Activated naive CD4-positive, alpha-beta T cell treated with anti-CD3 and anti-CD28 coated beads, Interleukin-2, amount 50 U/mL, for 24 hours (primary cell): Measurements from ENCODE around the gene TAF6L.
A peak's percentile ranks its signal among the peaks of the same experiment; 100 is the strongest.
"Not testable (repeated sequence)": the region's sequence is repeated elsewhere in the genome, so short reads cannot be mapped to it uniquely, and the experiment has no call there.

Experiments
- H3K27ac Mint-ChIP-seq: one replicate; pipeline ENCODE4 v1.8.0; 2021; ENCODE audit warnings: mild to moderate bottlenecking, mixed read lengths
- H3K27me3 Mint-ChIP-seq: one replicate; pipeline ENCODE4 v1.8.0; 2021; ENCODE audit warnings: mixed read lengths
- H3K36me3 Mint-ChIP-seq: one replicate; pipeline ENCODE4 v1.8.0; 2021; ENCODE audit warnings: mixed read lengths
- H3K4me1 Mint-ChIP-seq: one replicate; pipeline ENCODE4 v1.8.0; 2021; ENCODE audit warnings: mixed read lengths
- H3K4me3 Mint-ChIP-seq: one replicate; pipeline ENCODE4 v1.8.0; 2021; ENCODE audit warnings: mild to moderate bottlenecking, mixed read lengths
- H3K9me3 Mint-ChIP-seq: one replicate; pipeline ENCODE4 v1.8.0; 2021; ENCODE audit warnings: mixed read lengths

The TAF6L gene

GRCh38 chr11:62817129-62817528 lies 45.9 kb downstream of the TAF6L start:
- Mint-ChIP-seq H3K27ac (no peak overlapping the region), H3K9me3 (no peaks in the 10 kb centered on the region), H3K27me3 (no peaks in the 10 kb centered on the region), H3K4me1 (no peaks in the 10 kb centered on the region), H3K36me3 (peaks cover 7% of the 10 kb centered on the region), H3K4me3 (no peak overlapping the region)

- H3K36me3 Mint-ChIP-seq = peaks cover 10% of the 10 kb centered on the region
- H3K27ac Mint-ChIP-seq = no peak overlapping the region
These were observed 52.5 kb downstream of the TAF6L start for GRCh38 chr11:62823677-62824076.

GRCh38 chr11:62828130-62828529 lies 56.9 kb downstream of the TAF6L start:
- not testable (repeated sequence) for H3K9me3 Mint-ChIP-seq, H3K36me3 Mint-ChIP-seq, H3K27me3 Mint-ChIP-seq, H3K4me3 Mint-ChIP-seq, H3K27ac Mint-ChIP-seq
- peaks cover 38% of the 10 kb centered on the region for H3K4me1 Mint-ChIP-seq

More at GRCh38 chr11:62823677-62824076, 52.5 kb downstream of the TAF6L start:
- Mint-ChIP-seq H3K4me1 (peaks cover 13% of the 10 kb centered on the region), H3K27me3 (no peaks in the 10 kb centered on the region), H3K9me3 (no peaks in the 10 kb centered on the region), H3K4me3 (no peak overlapping the region)

- H3K27ac Mint-ChIP-seq = peak overlapping the region; percentile 99
- peaks cover 50% of the 10 kb centered on the region for H3K4me1 Mint-ChIP-seq
- H3K36me3 Mint-ChIP-seq = peaks cover 16% of the 10 kb centered on the region
- no peaks in the 10 kb centered on the region for H3K27me3 Mint-ChIP-seq
- H3K9me3 Mint-ChIP-seq = no peaks in the 10 kb centered on the region
- H3K4me3 Mint-ChIP-seq = peak overlapping the region; percentile 93
These were observed 59.8 kb downstream of the TAF6L start for GRCh38 chr11:62830904-62831519.

- Mint-ChIP-seq H3K27me3 (no peaks in the 10 kb centered on the region), H3K36me3 (peaks cover 19% of the 10 kb centered on the region), H3K27ac (peak within 1 kb of the TSS; percentile 99), H3K9me3 (no peaks in the 10 kb centered on the region), H3K4me1 (peaks cover 55% of the 10 kb centered on the region), H3K4me3 (peak within 1 kb of the TSS; percentile 93)
These were observed 60.5 kb downstream of the TAF6L start, which contains the start of gene STX5 for GRCh38 chr11:62831520-62832335. Gene STX5, minus strand, starts transcription at chr11:62832051. Its CDS starts 808 bp downstream, at chr11:62831243.

- Mint-ChIP-seq H3K27ac (peak within 1 kb of the TSS; percentile 99), H3K27me3 (no peaks in the 10 kb centered on the region), H3K4me1 (peaks cover 56% of the 10 kb centered on the region), H3K4me3 (peak within 1 kb of the TSS; percentile 93), H3K36me3 (peaks cover 17% of the 10 kb centered on the region), H3K9me3 (no peaks in the 10 kb centered on the region)
These were observed 61.4 kb downstream of the TAF6L start, which contains the start of gene TEX54 for GRCh38 chr11:62832336-62833234. Gene TEX54, minus strand, starts transcription at chr11:62832841.

- Mint-ChIP-seq H3K27me3 (no peaks in the 10 kb centered on the region), H3K27ac (peak overlapping the region; percentile 74), H3K36me3 (peaks cover 23% of the 10 kb centered on the region), H3K4me3 (no peak overlapping the region), H3K9me3 (no peaks in the 10 kb centered on the region), H3K4me1 (peaks cover 59% of the 10 kb centered on the region)
These were observed 64.1 kb downstream of the TAF6L start for GRCh38 chr11:62835336-62835735.
